IgD-negative memory B cell (primary cell): ENCODE measurements around the gene CUL7. TPM values are rescaled to one million over a fixed set of nuclear protein-coding genes. Genes with fewer than 3 reads are reported as not detected.

Experiments used
- H3K27ac Mint-ChIP-seq, 3 donors: one replicate each; pipeline ENCODE4 v1.8.0; 2020 to 2022; ENCODE audit warnings: mild to moderate bottlenecking in 3 of 3, mixed read lengths in 3 of 3, moderate library complexity in 1 of 3
- H3K27me3 Mint-ChIP-seq: one replicate; pipeline ENCODE4 v1.8.0; 2021; ENCODE audit warnings: mixed read lengths
- H3K36me3 Mint-ChIP-seq: one replicate; pipeline ENCODE4 v1.8.0; 2020; ENCODE audit warnings: mild to moderate bottlenecking, mixed read lengths
- H3K4me1 Mint-ChIP-seq, 3 donors: one replicate each; pipeline ENCODE4 v1.8.0; 2020 to 2022; ENCODE audit warnings: mixed read lengths in 3 of 3, mild to moderate bottlenecking in 1 of 3
- H3K4me3 Mint-ChIP-seq, 4 donors: one replicate each; pipeline ENCODE4 v1.8.0; 2020 to 2022; ENCODE audit warnings: mild to moderate bottlenecking in 4 of 4, mixed read lengths in 4 of 4, moderate library complexity in 3 of 4
- H3K9me3 Mint-ChIP-seq, 3 donors: one replicate each; pipeline ENCODE4 v1.8.0; 2020 to 2021; ENCODE audit warnings: mixed read lengths in 3 of 3, mild to moderate bottlenecking in 1 of 3
- polyA plus RNA-seq: library from polyadenylated mRNA; unstranded; fragments of 300-500 nt; fragmentation: Illumina TruSeq; gene quantifications from one replicate; pipeline ENCODE4 v1.2.3, GENCODE V29; 2021

CUL7 gene
- polyA plus RNA-seq: 5.3 TPM

GRCh38 chr6:43053545-43054205 is at the start of gene CUL7:
CUL7 (minus strand) TSS chr6:43053851; CDS start chr6:43052788, 1,063 bp downstream.
- Mint-ChIP-seq H3K36me3 (no peaks in the 10 kb centered on the region), H3K9me3 (no peaks in the 10 kb centered on the region), H3K4me3 (peak within 1 kb of the TSS; percentile 89 to 99 (median 94)), H3K27ac (peak within 1 kb of the TSS; percentile 90 to 96 (median 92)), H3K27me3 (no peaks in the 10 kb centered on the region), H3K4me1 (peaks cover 19 to 34% (median 27%) of the 10 kb centered on the region in 3 donors)

GRCh38 chr6:43101497-43101896 is 47.8 kb upstream of the CUL7 start:
- H3K4me1 Mint-ChIP-seq: peaks cover 0 to 2% (median 0%) of the 10 kb centered on the region in 3 donors

GRCh38 chr6:43097502-43097901 is 43.9 kb upstream of the CUL7 start:
- H3K9me3 Mint-ChIP-seq: no peaks in the 10 kb centered on the region
- no peak overlapping the region for H3K4me3 Mint-ChIP-seq
- H3K27ac Mint-ChIP-seq: no peak overlapping the region
- peaks cover 0 to 2% (median 1%) of the 10 kb centered on the region in 3 donors for H3K4me1 Mint-ChIP-seq
- H3K27me3 Mint-ChIP-seq: peaks cover 2% of the 10 kb centered on the region
- H3K36me3 Mint-ChIP-seq: no peaks in the 10 kb centered on the region

More at GRCh38 chr6:43101497-43101896, 47.8 kb upstream of the CUL7 start:
- Mint-ChIP-seq H3K27ac (no peak overlapping the region), H3K4me3 (no peak overlapping the region), H3K9me3 (no peaks in the 10 kb centered on the region), H3K36me3 (peaks cover 1% of the 10 kb centered on the region), H3K27me3 (peaks cover 2% of the 10 kb centered on the region)

GRCh38 chr6:43097098-43097489 is 43.4 kb upstream of the CUL7 start:
- Mint-ChIP-seq H3K4me1 (peaks cover 0 to 2% (median 1%) of the 10 kb centered on the region in 3 donors), H3K9me3 (no peaks in the 10 kb centered on the region), H3K36me3 (no peaks in the 10 kb centered on the region), H3K27ac (no peak overlapping the region), H3K4me3 (no peak overlapping the region), H3K27me3 (peaks cover 2% of the 10 kb centered on the region)

- Mint-ChIP-seq H3K4me1 (peaks cover 0 to 2% (median 1%) of the 10 kb centered on the region in 3 donors), H3K4me3 (no peak overlapping the region), H3K27me3 (peaks cover 2% of the 10 kb centered on the region), H3K27ac (no peak overlapping the region), H3K36me3 (no peaks in the 10 kb centered on the region), H3K9me3 (no peaks in the 10 kb centered on the region)
These were observed 42.9 kb upstream of the CUL7 start for GRCh38 chr6:43096451-43097097.

GRCh38 chr6:43095939-43096338 is 42.3 kb upstream of the CUL7 start:
- no peaks in the 10 kb centered on the region for H3K9me3 Mint-ChIP-seq
- H3K4me1 Mint-ChIP-seq: peaks cover 0 to 2% (median 1%) of the 10 kb centered on the region in 3 donors
- H3K4me3 Mint-ChIP-seq: no peak overlapping the region
- peaks cover 2% of the 10 kb centered on the region for H3K27me3 Mint-ChIP-seq
- H3K36me3 Mint-ChIP-seq: no peaks in the 10 kb centered on the region
- no peak overlapping the region for H3K27ac Mint-ChIP-seq

GRCh38 chr6:43093436-43094289 is 40.0 kb upstream of the CUL7 start:
- H3K27ac Mint-ChIP-seq: no peak overlapping the region
- peaks cover 2% of the 10 kb centered on the region for H3K27me3 Mint-ChIP-seq
- no peaks in the 10 kb centered on the region for H3K36me3 Mint-ChIP-seq
- H3K9me3 Mint-ChIP-seq: no peaks in the 10 kb centered on the region
- peaks cover 0 to 2% (median 1%) of the 10 kb centered on the region in 3 donors for H3K4me1 Mint-ChIP-seq
- H3K4me3 Mint-ChIP-seq: peak overlapping the region in 1 of 4 donors; percentile 77

GRCh38 chr6:43092635-43093034 is 39.0 kb upstream of the CUL7 start:
- H3K27ac Mint-ChIP-seq: no peak overlapping the region
- no peaks in the 10 kb centered on the region for H3K36me3 Mint-ChIP-seq
- no peaks in the 10 kb centered on the region for H3K27me3 Mint-ChIP-seq
- H3K9me3 Mint-ChIP-seq: no peaks in the 10 kb centered on the region
- peaks cover 0 to 2% (median 1%) of the 10 kb centered on the region in 3 donors for H3K4me1 Mint-ChIP-seq
- H3K4me3 Mint-ChIP-seq: no peak overlapping the region

- no peak overlapping the region for H3K27ac Mint-ChIP-seq
- peaks cover 0 to 2% (median 1%) of the 10 kb centered on the region in 3 donors for H3K4me1 Mint-ChIP-seq
- no peaks in the 10 kb centered on the region for H3K36me3 Mint-ChIP-seq
- H3K27me3 Mint-ChIP-seq: peaks cover 3% of the 10 kb centered on the region
- no peak overlapping the region for H3K4me3 Mint-ChIP-seq
- H3K9me3 Mint-ChIP-seq: no peaks in the 10 kb centered on the region
These were observed 37.9 kb upstream of the CUL7 start for GRCh38 chr6:43091436-43091991.

- Mint-ChIP-seq H3K27me3 (peaks cover 3% of the 10 kb centered on the region), H3K27ac (no peak overlapping the region), H3K4me1 (peaks cover 0 to 4% (median 1%) of the 10 kb centered on the region in 3 donors), H3K36me3 (no peaks in the 10 kb centered on the region), H3K9me3 (no peaks in the 10 kb centered on the region), H3K4me3 (no peak overlapping the region)
These were observed 37.4 kb upstream of the CUL7 start for GRCh38 chr6:43091020-43091419.

- H3K4me1 Mint-ChIP-seq: peaks cover 0 to 4% (median 1%) of the 10 kb centered on the region in 3 donors
- no peak overlapping the region for H3K4me3 Mint-ChIP-seq
- H3K36me3 Mint-ChIP-seq: no peaks in the 10 kb centered on the region
- H3K9me3 Mint-ChIP-seq: no peaks in the 10 kb centered on the region
- peaks cover 3% of the 10 kb centered on the region for H3K27me3 Mint-ChIP-seq
- H3K27ac Mint-ChIP-seq: no peak overlapping the region
These were observed 36.9 kb upstream of the CUL7 start for GRCh38 chr6:43090559-43090956.

GRCh38 chr6:43089874-43090558 is 36.4 kb upstream of the CUL7 start:
- Mint-ChIP-seq H3K36me3 (no peaks in the 10 kb centered on the region), H3K27me3 (peaks cover 3% of the 10 kb centered on the region), H3K9me3 (no peaks in the 10 kb centered on the region), H3K4me3 (no peak overlapping the region), H3K4me1 (peaks cover 0 to 4% (median 1%) of the 10 kb centered on the region in 3 donors), H3K27ac (no peak overlapping the region)

GRCh38 chr6:43089467-43089866 is 35.8 kb upstream of the CUL7 start:
- Mint-ChIP-seq H3K36me3 (no peaks in the 10 kb centered on the region), H3K9me3 (no peaks in the 10 kb centered on the region), H3K4me3 (no peak overlapping the region), H3K27ac (no peak overlapping the region), H3K27me3 (peaks cover 8% of the 10 kb centered on the region), H3K4me1 (peaks cover 0 to 4% (median 1%) of the 10 kb centered on the region in 3 donors)

- Mint-ChIP-seq H3K4me3 (no peak overlapping the region), H3K27ac (no peak overlapping the region), H3K9me3 (no peaks in the 10 kb centered on the region), H3K36me3 (no peaks in the 10 kb centered on the region), H3K4me1 (peaks cover 0 to 4% (median 1%) of the 10 kb centered on the region in 3 donors), H3K27me3 (peaks cover 8% of the 10 kb centered on the region)
These were observed 35.0 kb upstream of the CUL7 start for GRCh38 chr6:43088654-43089056.
